GM21737 (cell line): ENCODE measurements around the gene PTH1R.

Experiments
- ATAC-seq: cut with Tn5 transposase; IDR thresholded peaks from one replicate; pipeline ENCODE4 v1.9.1; 2021; ENCODE audit warnings: mild to moderate bottlenecking, moderate library complexity; ENCODE audit not compliant: unreplicated experiment

The PTH1R gene

GRCh38 chr3:46877406-46878125 is at the start of gene PTH1R:
TSS of gene PTH1R (plus strand) at chr3:46877721. CDS start at chr3:46883560, 5,839 bp downstream.
- no peak for ATAC-seq

GRCh38 chr3:46829699-46830208 is 47.8 kb upstream of the PTH1R start:
- ATAC-seq = peak; percentile 59

GRCh38 chr3:46830801-46831200 is 46.7 kb upstream of the PTH1R start:
- ATAC-seq = no peak

GRCh38 chr3:46831316-46831715 is 46.2 kb upstream of the PTH1R start:
- ATAC-seq = no peak

GRCh38 chr3:46831841-46832240 is 45.7 kb upstream of the PTH1R start:
- ATAC-seq = no peak

GRCh38 chr3:46833346-46834300 is 43.9 kb upstream of the PTH1R start:
- no peak for ATAC-seq

- ATAC-seq = no peak
These were observed 42.5 kb upstream of the PTH1R start for GRCh38 chr3:46835054-46835453.

GRCh38 chr3:46835491-46835890 is 42.0 kb upstream of the PTH1R start:
- ATAC-seq = no peak

GRCh38 chr3:46838301-46838700 is 39.2 kb upstream of the PTH1R start:
- no peak for ATAC-seq

- no peak for ATAC-seq
These were observed 37.0 kb upstream of the PTH1R start for GRCh38 chr3:46840491-46840890.

- ATAC-seq = no peak
These were observed 34.0 kb upstream of the PTH1R start for GRCh38 chr3:46843508-46843907.

GRCh38 chr3:46844397-46844796 is 33.1 kb upstream of the PTH1R start:
- no peak for ATAC-seq

- ATAC-seq = no peak
These were observed 32.6 kb upstream of the PTH1R start for GRCh38 chr3:46844881-46845312.

- no peak for ATAC-seq
These were observed 32.1 kb upstream of the PTH1R start for GRCh38 chr3:46845397-46845859.

- ATAC-seq = no peak
These were observed 31.5 kb upstream of the PTH1R start for GRCh38 chr3:46845860-46846623.

- no peak for ATAC-seq
These were observed 30.6 kb upstream of the PTH1R start for GRCh38 chr3:46846624-46847542.

- no peak for ATAC-seq
These were observed 29.8 kb upstream of the PTH1R start for GRCh38 chr3:46847744-46848143.

- ATAC-seq = no peak
These were observed 29.1 kb upstream of the PTH1R start for GRCh38 chr3:46848271-46849044.

- ATAC-seq = no peak
These were observed 28.4 kb upstream of the PTH1R start for GRCh38 chr3:46849045-46849631.
